HS-27A (cell line): ENCODE results near the gene UGT1A6.
"Not testable (repeated sequence)": the region's sequence is repeated elsewhere in the genome, so short reads cannot be mapped to it uniquely, and the experiment has no call there.

ENCODE experiments used
- DNase-seq: peaks from one replicate; pipeline ENCODE4 v3.0.0-alpha.2; 2012; ENCODE audit warnings: low read depth, missing footprints

The UGT1A6 gene

DNA sequence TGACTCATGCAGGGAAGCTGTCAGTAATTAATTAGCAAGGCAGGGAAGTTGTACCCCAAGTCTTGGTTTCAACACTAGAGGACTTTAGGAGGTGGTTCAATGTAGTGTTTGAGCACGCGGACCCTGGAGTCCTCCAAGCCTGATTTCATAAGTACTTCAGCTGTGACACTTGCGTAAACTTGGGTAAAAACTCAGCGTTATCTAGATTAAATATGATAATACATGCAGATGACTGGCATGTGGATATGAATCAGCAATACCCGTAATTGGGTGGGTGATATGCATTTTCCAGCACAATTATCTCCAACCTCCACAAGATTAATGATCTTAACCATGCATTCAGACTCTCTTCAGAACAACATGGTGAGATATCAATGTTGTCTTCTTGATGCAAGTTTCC lies 5.8 kb upstream of the UGT1A6 start:
- no peak for DNase-seq

DNA sequence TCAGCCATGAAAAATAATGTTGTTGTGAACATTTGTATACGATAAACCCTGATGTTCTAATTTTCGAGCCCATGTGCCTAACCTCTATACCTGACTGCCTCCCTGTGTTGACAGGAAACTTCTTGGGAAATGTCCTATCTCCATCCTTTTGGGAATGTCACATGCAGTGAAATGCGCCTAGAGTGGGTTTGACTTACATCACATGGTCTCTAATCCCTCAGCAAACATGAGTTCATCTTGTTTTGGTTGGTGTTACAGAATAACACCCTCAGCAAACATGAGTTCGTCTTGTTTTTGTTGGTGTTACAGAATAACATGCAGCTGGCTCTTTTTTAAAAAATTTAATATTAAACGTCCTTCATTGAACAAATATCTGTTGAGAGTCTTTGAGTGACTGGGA lies 4.3 kb upstream of the UGT1A6 start:
- no peak for DNase-seq

DNA sequence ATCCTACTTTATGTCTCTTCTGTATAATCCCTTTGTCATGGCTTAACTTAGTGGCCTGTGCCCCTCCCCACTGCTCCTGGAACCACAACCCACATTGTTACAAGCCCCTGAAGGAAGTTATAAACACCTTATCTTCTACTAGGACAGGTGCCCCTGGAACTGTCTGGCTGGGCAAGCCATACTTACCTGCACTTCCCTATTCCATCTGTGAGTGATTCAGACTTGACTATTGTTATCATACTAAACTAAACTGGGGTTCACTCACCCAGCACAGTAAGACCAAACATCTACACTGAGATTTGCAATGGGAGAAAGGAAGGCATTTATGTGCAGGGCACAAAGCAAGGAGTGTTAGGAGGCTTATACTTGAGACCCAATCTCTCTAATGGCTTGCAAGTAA lies 3.7 kb upstream of the UGT1A6 start:
- no peak for DNase-seq

DNA sequence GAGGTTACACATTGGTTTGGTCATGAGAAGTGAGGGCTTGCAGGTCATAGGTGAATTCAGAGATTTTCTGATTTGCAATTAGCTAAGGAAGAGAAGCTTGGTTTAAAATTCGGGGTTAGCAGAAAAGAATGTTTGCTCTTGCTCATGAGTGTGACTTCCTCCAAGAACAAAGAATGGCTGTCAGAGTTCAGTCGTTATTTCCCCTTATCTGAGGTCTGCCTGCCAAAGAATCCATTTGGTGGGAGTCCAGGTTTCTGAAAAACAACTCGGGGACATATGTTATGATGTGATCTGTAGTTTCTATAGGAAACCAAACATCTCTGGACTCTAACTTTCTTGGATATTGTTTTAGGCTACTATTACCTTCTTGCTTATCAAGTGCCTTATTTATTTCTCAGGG lies 3.2 kb upstream of the UGT1A6 start:
- no peak for DNase-seq

DNA sequence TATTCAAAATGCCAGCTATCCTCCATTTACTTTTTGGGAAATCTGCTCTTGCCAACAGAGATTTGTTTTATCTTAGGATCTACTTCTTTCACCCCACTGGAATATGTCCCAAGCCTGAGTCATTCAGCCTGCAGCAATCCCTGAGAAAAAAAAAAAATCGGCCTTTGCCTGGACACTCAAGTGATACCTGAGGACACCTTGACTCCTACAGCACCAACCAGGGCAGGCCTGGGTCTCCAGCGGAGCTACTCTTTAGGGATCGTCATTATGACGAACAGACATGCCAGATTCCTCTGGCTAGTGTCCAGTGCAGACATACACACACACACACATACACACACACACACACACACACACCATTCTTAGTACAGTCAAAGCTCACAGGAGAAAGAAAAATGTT lies 2.2 kb upstream of the UGT1A6 start:
- no peak for DNase-seq

DNA sequence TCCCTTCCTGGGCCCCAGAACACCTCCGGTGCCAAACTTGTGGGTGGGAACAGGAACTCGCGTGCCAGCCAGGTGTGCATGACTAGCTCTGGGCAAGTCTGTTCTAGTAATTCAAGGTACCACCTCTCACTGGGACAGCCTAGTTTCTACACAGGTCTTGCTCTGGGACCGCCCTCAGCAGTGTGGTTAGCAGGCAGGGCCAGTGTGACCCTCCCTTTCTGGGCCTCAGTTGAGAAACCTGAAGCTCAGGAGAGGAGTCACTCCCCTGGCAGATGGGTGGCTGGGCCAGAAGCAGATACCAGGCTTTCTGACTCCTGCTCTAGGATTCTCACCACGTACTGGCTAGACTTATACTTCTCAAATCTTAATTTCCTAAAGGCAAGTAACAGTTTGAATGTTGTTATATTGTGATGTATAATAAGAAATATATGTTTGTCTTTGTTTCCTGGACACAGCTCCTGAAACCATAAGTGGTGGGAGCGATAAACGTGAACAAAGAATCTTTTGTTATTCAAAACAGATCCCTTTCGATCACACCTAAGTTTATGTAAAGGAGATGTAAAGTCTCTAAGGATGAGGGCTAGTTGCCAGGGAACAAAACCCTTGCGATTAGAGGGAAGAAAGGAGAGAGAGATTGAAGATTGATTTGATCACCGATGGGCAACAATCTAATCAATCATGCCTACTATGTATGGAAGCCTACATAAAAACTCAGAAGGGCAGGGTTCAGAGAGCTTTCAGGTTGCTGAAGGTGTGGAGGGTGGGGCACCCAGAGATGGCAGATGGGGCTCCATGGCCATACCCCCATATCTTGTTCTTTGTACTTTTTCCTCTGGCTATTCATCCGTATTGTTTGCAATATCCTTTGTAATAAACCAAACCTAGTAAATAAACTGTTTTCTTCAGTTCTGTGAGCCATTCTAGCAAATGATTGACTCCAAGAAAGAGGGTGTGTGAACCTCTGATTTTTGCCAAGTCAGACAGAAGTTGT lies 952 bp upstream of the UGT1A6 start:
- no peak for DNase-seq

DNA sequence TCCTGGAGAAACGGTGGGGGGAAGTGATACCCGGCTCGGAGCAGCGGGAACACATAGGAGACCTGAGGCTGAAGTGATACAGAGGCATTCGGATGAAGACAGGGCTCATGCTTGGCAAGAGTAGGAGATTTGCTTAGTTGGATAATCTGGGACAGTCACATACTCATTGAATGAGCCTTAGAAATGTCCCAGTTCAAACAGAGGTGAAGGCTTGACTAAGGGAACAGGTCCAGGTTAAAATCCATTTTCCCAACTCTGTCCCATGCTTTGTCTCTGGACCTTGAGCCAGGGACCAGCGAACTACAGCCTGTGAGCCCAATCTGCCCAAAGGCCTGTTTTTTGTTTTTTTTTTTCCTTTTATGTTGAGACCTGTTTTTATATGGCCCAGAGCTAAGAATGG lies 1.3 kb downstream of the UGT1A6 start:
- no peak for DNase-seq

DNA sequence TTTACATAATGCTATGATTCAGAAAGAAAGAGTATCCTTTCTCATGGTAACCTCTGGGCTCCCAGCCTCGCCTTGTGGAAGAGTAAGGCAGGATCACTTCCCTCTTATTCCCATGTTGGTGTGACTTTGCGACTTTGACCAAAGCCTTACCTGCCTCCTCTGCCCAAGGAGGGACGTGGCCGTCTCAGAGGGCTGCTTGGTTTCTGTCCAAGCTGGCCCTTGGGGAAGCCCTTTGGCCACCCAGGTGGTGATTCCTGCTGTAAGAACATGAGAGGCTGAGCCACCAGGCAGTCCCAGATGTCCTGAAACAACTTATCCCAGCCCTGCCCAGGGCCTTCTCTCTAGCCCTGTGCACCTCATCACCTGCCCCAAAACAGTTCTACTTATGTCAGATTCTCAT lies 6.0 kb downstream of the UGT1A6 start:
- no peak for DNase-seq

DNA sequence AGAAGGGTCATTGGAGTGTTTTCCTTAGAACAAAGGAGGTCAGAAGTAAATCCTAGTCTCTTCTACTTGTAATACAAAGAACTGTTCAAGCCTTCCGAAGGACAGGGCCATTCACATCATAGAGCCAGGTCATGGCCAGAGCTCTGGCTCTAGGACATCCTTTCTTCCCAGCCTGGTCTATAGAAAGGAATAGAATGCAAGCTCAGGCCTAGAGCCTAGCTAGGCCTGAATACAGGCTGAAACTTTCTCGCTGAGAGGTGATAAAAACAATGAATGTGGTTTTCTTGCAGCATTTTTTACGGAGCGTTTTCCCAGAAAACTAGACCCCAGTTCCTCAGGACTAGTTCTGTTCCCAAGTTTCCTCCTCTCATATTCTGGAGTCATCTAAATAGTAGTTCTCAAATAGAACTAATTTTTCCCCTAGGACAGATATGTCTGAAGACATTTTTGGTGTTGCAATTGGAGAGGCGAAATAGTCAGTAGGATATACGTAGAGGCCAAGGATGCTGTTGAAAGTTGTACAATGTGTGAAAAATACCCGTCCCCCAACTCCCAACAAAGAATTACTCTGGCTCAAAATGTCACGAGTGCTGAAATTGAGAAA lies 6.8 kb downstream of the UGT1A6 start:
- no peak for DNase-seq

DNA sequence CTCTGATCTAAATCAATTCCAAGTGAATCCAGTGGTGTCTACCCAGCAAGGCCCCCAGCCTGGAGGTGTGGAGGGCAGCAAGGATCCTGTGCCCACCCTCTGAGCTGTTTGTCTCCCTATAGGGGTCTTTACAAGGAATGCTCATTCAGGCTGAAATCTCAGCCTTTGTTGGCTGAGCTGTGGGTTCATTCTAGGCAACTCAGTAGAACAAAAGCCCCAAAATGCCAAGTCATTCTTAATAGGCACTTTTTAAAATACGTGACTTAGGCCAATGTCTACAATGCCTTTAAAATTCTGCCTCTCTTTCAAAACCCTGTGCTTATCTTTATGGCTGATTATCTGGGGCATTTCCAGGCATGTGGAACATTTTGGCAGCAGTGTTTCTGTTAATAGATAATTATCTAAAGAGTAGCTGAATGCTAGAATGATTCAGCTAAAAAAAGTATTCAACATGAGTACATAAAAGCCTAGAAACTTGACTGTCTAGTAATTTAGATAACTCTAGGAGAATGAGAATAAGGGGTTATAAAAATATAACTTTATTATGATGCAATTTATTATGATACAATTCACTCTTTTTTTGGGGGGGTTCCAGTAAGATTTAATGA lies 7.4 kb downstream of the UGT1A6 start:
- no peak for DNase-seq

DNA sequence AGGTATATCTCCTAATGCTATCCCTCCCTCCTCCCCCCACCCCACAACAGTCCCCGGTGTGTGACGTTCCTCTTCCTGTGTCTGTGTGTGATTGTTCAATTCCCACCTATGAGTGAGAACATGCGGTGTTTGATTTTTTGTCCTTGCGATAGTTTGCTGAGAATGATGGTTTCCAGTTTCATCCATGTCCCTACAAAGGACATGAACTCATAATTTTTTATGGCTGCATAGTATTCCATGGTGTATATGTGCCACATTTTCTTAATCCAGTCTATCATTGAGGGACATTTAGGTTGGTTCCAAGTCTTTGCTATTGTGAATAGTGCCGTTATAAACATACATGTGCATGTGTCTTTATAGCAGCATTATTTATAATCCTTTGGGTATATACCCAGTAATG lies 8.2 kb downstream of the UGT1A6 start:
- DNase-seq, result not testable (repeated sequence)

DNA sequence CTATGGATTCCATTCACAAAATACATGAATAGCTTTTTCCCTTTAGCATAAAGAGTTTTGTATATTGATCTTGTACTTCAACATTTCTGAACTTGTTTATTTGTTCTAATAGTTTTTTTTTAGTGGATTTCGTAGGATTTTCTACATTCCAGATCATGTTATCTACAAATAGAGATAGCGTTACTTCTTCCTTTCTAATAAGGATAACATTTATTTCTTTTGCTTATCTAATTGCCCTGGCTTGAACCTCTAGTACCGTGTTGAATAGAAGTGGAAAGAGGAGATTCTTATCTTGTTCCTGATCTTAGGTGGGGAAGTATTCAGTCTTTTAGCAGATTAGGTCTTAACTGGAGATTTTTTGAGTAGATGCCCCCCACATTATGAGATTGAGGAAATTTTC lies 9.5 kb downstream of the UGT1A6 start:
- DNase-seq, result no peak

DNA sequence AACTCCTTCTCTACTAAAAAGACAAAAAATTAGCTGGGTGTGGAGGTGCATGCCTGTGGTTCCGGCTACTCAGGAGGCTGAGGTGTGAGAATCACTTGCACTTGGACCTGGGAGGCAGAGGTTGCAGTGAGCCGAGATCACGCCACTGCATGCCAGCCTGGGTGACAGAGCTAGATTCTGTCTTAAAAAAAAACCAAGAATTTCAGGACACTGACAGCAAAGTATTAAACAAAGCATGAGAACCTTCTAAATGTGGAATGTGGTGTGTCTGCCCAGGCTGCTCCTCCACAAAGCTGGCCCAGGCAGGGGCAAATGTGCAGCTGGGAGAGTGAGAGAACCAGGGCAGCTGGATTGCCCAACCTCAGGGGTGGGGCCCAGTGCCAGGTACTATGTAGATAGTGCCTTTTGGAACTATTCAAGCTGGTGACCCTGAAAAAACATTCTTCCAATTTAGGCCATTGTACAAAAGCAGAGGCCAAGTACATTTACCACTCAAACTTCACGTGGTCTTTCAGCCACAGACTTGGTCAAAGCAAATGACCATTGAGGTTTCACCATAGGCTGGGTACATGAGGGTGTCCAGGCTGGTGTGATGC lies 13.3 kb downstream of the UGT1A6 start:
- no peak for DNase-seq

DNA sequence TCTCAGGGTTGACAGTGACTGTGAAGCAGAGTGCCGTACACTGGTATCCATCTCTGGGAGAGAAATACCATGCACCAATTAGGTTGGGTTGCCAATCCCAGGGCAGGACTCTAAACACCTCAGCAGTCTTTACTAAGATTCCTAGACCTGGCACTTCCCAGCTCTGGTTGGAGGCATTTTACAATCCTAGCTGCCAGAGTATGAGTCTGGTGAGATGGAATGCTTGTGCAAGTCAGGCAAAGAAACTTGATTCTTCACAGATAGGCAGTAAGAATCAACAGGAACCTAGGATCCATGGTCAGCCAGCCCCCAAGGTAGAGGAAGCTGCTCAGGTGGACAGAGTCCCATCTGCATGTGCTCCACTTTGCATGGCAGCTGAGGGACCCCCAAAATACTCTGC lies 14.0 kb downstream of the UGT1A6 start:
- DNase-seq, result no peak

DNA sequence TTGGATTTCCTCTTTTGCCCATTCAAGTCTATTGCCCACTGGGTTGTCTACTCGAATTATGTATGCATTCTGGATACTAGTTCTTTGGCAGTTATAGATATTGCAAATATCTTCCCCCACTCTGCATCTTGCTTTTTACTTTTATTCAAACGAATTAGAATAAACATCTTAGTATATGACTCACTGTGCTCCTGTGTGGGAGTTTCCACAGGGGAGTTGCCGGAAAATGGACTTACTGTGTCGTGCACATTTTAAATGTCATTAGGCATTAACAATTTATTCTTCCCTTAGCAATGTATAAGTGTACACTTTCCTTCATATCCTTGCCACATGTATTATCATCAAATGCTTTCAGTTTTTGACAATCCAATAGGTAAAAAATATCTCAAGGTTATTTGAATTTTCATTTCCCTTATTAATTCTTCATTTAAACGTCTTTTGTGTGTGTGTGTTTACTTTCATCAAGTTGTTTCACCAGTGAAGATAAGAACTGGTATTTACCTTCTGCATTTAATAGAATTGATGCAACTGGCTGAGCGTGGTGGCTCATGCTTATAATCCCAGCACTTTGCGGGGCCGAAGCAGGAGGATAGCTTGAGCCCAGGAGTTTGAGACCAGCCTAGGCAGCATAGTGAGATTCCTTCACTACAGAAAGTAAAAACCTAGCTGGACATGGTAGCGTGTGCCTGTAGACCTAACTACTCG lies 15.4 kb downstream of the UGT1A6 start:
- DNase-seq, result no peak

DNA sequence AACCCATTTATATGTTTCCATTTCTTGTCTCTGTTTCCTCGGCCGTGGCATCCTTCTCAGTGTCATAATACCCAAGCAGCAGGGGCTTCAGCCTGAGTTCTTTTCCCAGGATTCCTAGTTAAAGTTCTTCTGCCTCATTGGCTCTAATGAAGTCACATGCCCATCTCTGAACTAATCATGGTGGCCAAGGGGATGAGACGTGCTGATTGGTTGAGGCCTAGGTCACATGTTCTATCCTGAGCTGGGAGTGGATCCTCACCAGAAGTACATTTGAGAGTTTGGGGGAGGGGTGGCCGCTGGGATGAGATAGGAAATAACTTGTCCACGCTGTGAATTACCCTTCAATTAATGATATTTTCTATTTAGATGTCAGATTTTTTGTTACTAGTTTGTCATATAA lies 16.3 kb downstream of the UGT1A6 start:
- DNase-seq, result no peak

DNA sequence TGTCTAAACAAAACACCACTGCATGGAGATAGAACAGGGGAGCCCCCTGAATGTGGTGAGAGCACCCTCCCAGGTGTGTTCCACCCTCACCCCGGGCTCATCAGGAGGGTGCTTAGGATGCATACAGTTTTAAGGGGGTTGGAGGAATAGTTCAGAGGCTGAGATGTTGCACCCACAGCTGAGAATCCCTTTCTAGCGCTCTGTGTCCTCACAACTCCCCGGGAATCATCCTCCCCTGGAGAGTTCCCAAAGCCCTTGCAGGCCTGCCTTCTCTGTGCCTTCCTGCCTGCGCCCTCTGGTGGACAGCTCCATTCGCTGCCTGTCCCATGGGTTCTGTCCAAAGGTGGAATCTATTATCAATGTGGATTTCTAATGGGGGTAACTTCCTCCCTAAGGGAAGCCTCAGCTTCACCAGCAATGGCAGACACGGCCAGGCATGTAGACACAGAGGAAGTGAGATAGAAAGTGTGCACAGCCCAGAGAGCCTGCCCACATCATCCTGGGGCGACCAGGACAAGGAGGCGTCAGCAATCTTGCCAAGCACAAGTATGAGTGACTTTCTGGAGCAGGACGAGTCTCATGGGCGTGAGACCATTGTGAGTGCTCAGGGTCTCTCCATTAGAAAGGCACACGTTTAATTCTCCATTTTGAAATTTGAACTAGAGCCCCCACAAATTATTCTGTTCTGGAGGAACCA lies 18.8 kb downstream of the UGT1A6 start:
- DNase-seq, result no peak

DNA sequence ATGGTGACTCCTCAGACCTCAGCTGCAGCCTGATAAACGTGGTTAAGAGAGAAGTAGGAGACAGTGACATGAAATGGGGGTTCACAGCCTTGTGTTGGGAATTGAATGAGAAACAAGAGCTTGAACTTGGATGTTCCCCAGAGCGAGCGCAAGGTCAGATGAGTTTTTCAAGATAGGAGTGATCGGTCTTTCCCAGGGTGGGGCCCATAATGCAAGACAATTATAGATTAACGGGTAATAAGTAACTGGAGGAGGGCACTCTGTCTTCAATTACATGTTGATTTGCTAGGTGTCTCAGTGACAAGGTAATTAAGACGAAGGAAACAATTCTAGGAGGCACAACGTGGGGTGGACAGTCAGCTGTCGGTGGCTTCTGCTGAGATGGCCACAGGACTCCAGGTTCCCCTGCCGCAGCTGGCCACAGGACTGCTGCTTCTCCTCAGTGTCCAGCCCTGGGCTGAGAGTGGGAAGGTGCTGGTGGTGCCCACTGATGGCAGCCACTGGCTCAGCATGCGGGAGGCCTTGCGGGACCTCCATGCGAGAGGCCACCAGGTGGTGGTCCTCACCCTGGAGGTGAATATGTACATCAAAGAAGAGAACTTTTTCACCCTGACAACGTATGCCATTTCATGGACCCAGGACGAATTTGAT lies 20.0 kb downstream of the UGT1A6 start, which contains the start of gene UGT1A5:
Gene UGT1A5 (plus strand): TSS at position 297 of the 651 bp plus-strand sequence. CDS start 85 bp downstream, at position 382.
- DNase-seq, result no peak

DNA sequence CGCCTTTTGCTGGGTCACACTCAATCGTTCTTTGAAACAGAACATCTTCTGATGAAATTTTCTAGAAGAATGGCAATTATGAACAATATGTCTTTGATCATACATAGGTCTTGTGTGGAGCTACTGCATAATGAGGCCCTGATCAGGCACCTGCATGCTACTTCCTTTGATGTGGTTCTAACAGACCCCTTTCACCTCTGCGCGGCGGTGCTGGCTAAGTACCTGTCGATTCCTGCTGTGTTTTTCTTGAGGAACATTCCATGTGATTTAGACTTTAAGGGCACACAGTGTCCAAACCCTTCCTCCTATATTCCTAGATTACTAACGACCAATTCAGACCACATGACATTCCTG lies 20.5 kb downstream of the UGT1A6 start:
- DNase-seq, result no peak

DNA sequence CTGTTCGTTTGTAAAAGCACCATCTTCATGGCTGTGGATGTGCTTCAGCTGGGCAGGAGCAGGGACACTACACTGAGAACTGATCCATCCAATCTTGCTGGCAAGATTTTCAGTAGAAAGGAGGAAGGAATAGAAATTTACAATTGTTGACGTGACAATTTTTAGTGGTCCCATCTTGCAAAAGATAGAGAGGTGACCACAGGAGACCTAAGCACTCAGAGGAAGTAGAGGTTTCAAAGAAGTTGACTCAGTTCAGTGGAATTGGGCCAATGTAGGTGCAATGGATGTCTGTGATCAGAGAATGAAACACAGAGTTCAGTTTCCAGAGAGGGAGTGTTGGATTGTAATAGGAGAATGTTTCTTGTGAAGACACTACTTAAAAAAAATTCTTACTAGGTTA lies 21.4 kb downstream of the UGT1A6 start:
- no peak for DNase-seq

DNA sequence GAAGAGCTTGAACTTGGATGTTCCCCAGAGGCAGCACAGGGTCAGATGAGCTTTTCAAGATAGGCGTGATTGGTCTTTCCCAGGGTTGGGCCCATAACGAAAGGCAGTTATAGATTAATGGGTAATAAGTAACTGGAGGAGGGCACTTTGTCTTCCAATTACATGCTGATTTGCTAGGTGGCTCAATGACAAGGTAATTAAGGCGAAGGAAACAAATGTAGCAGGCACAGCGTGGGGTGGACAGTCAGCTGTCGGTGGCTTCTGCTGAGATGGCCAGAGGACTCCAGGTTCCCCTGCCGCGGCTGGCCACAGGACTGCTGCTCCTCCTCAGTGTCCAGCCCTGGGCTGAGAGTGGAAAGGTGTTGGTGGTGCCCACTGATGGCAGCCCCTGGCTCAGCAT lies 25.9 kb downstream of the UGT1A6 start, which contains the start of gene UGT1A4:
Gene UGT1A4 (plus strand): TSS at position 185 of the 400 bp plus-strand sequence. CDS start 85 bp downstream, at position 270.
- no peak for DNase-seq
